ENCODE results near the gene DSCAM.

- TF ChIP-seq POLR2AphosphoS5 (IDR thresholded peaks at IDR 0.05) = no peak
- no peak for TF ChIP-seq CTCF (IDR thresholded peaks at IDR 0.05 in 8 of 11, conservative IDR thresholded peaks at IDR 0.05 in 3 of 11)
- no peak for TF ChIP-seq POLR2A (IDR thresholded peaks at IDR 0.05)
Measured at GRCh38 chr21:40640266-40640789, 206.6 kb downstream of the DSCAM start.

Data from spleen (tissue), 7 donors.